PC-3 (cell line): ENCODE data around the gene ABCB8. TPM values are rescaled to one million over a fixed set of nuclear protein-coding genes. Genes with fewer than 3 reads are reported as not detected.

Source experiments
- ATAC-seq: fragments of 200-7000 bp; cut with Tn5 transposase; 2 replicates; pipeline ENCODE4 v1.9.1; 2020; ENCODE audit warnings: mild to moderate bottlenecking, moderate library complexity
- BruUV-seq: library from RNA; stranded (reverse); fragments of 400-500 nt; replicated peaks from 2 replicates; lab custom pipeline; 2021; lab: Mats Ljungman, UMichigan
- CTCF ChIA-PET: fragments of 300-600 bp; sonication (Branson Sonifier 250); formaldehyde crosslinking; loops from one replicate; lab custom pipeline; 2022; ENCODE audit warnings: antibody characterized with exemption; lab: Charles Lee
- POLR2A ChIA-PET: fragments of 300-600 bp; sonication (Branson Sonifier 250); formaldehyde crosslinking; loops from one replicate; lab custom pipeline; 2022; ENCODE audit warnings: antibody characterized with exemption; ENCODE audit not compliant: unreplicated experiment; lab: Charles Lee
- DNase-seq: peaks from one replicate; pipeline ENCODE4 v3.0.0-alpha.2; 2015
- H2AFZ ChIP-seq: fragments of 300-600 bp; sonication (generic); 2 replicates; pipeline ENCODE4 v1.6.0; 2016; ENCODE audit warnings: antibody characterized with exemption, low read length
- H3F3A ChIP-seq: fragments of 300-600 bp; sonication (generic); one replicate; pipeline ENCODE4 v1.6.0; 2017; ENCODE audit warnings: antibody characterized with exemption, low read length, control low read depth, mild to moderate bottlenecking; ENCODE audit not compliant: unreplicated experiment
- H3K27ac ChIP-seq: fragments of 300-600 bp; sonication (generic); 2 replicates; pipeline ENCODE4 v1.5.1; 2016; ENCODE audit warnings: mild to moderate bottlenecking, low read length
- H3K27me3 ChIP-seq: fragments of 300-600 bp; sonication (generic); 2 replicates; pipeline ENCODE4 v1.6.1; 2016; ENCODE audit warnings: low read length, mixed read lengths
- H3K36me3 ChIP-seq: fragments of 300-600 bp; sonication (generic); 2 replicates; pipeline ENCODE4 v1.6.1; 2016; ENCODE audit warnings: low read depth, mixed run types, low read length, mixed read lengths
- H3K4me1 ChIP-seq: fragments of 300-600 bp; sonication (generic); 2 replicates; pipeline ENCODE4 v1.5.1; 2016; ENCODE audit warnings: low read length; ENCODE audit not compliant: insufficient read depth
- H3K4me2 ChIP-seq: fragments of 300-600 bp; sonication (generic); 2 replicates; pipeline ENCODE4 v1.6.0; 2016; ENCODE audit warnings: low read length
- H3K4me3 ChIP-seq: fragments of 300-600 bp; sonication (generic); 2 replicates; pipeline ENCODE4 v1.5.1; 2016; ENCODE audit warnings: mild to moderate bottlenecking, low read length, mixed read lengths
- H3K79me2 ChIP-seq: fragments of 300-600 bp; sonication (generic); 2 replicates; pipeline ENCODE4 v1.6.1; 2017; ENCODE audit warnings: low read length, mixed read lengths
- H3K9ac ChIP-seq: fragments of 300-600 bp; sonication (generic); 2 replicates; pipeline ENCODE4 v1.6.0; 2016; ENCODE audit warnings: mild to moderate bottlenecking, low read length
- H3K9me2 ChIP-seq: fragments of 300-600 bp; sonication (generic); replicated peaks from 2 replicates; pipeline ENCODE4 v1.6.1; 2016; ENCODE audit warnings: mixed run types, low read length, mixed read lengths
- H3K9me3 ChIP-seq: fragments of 300-600 bp; sonication (generic); 2 replicates; pipeline ENCODE4 v1.6.1; 2016; ENCODE audit warnings: low read length, mixed read lengths
- H4K20me1 ChIP-seq: fragments of 300-600 bp; sonication (generic); 2 replicates; pipeline ENCODE4 v1.6.1; 2016; ENCODE audit warnings: low read length, mixed read lengths
- CTCF ChIP-seq: fragments of 300-600 bp; sonication (generic); conservative IDR thresholded peaks from 2 replicates; pipeline ENCODE4 v1.5.1; 2017; ENCODE audit warnings: antibody characterized with exemption, low read depth, mild to moderate bottlenecking, low read length
- EZH2 ChIP-seq: fragments of 300-600 bp; sonication (generic); IDR thresholded peaks from one replicate; pipeline ENCODE4 v1.6.1; 2017; ENCODE audit warnings: antibody characterized with exemption, mild to moderate bottlenecking, low read length; ENCODE audit not compliant: unreplicated experiment
- EZH2phosphoT487 ChIP-seq: fragments of 300-600 bp; sonication (generic); IDR thresholded peaks from 2 replicates; pipeline ENCODE4 v1.6.1; 2018; ENCODE audit warnings: mild to moderate bottlenecking, antibody characterized with exemption, low read length, borderline replicate concordance
- intact Hi-C: fragments of 100-400 bp; cut with micrococcal nuclease; formaldehyde crosslinking; loops from 2 replicates; pipeline ENCODE4 v1.9.0; 2023
- total RNA-seq: library from RNA; depleted of rRNA; stranded (reverse); fragments of >200 nt; gene quantifications from 2 replicates; pipeline ENCODE4 v1.2.3, GENCODE V29; 2014

The ABCB8 gene
- total RNA-seq, 1 experiment from 2014 or later = 58.4 TPM

- DNase-seq (no peak), ATAC-seq (no peak)
- POLR2A ChIA-PET = no interaction called here
- Histone ChIP-seq H3K27ac (no peak overlapping the region), H3K9me2 (no peaks in the 10 kb centered on the region), H3K9me3 (no peaks in the 10 kb centered on the region), H3K4me2 (no peak overlapping the region), H3K9ac (no peak overlapping the region), H3K27me3 (no peaks in the 10 kb centered on the region), H3K79me2 (no peaks in the 10 kb centered on the region), H4K20me1 (no peaks in the 10 kb centered on the region), H2AFZ (no peak overlapping the region), H3K36me3 (peaks cover 24% of the 10 kb centered on the region), H3K4me1 (no peaks in the 10 kb centered on the region), H3F3A (no peaks in the 10 kb centered on the region), H3K4me3 (no peak overlapping the region)
- no peak for TF ChIP-seq EZH2phosphoT487
- no peak for TF ChIP-seq EZH2
- TF ChIP-seq CTCF = no peak
- CTCF ChIA-PET = interaction anchor here (0.6 kb wide), 1 partner anchor 38 kb away, joined by 3 read pairs; no protein-coding TSS in a partner anchor
- intact Hi-C loops = no loop called here
- no TSS peak for BruUV-seq
Measured at GRCh38 chr7:151071032-151071866, 43.0 kb downstream of the ABCB8 start.

GRCh38 chr7:151073990-151074389 lies 45.7 kb downstream of the ABCB8 start:
- H3K4me2 ChIP-seq = no peak overlapping the region
- no peak overlapping the region for H2AFZ ChIP-seq
- H3K9ac ChIP-seq = no peak overlapping the region
- peaks cover 13% of the 10 kb centered on the region for H3K36me3 ChIP-seq
- TF ChIP-seq CTCF (no peak), EZH2 (no peak), EZH2phosphoT487 (no peak)
- H4K20me1 ChIP-seq = no peaks in the 10 kb centered on the region
- no peaks in the 10 kb centered on the region for H3K9me3 ChIP-seq
- no peaks in the 10 kb centered on the region for H3F3A ChIP-seq
- no peaks in the 10 kb centered on the region for H3K9me2 ChIP-seq
- ChIA-PET CTCF (interaction anchor here (0.6 kb wide), 1 partner anchor 13 kb away, joined by 6 read pairs; no protein-coding TSS in a partner anchor), POLR2A (no interaction called here)
- no peaks in the 10 kb centered on the region for H3K27me3 ChIP-seq
- DNase-seq (no peak), ATAC-seq (no peak)
- peaks cover 9% of the 10 kb centered on the region for H3K79me2 ChIP-seq
- no TSS peak for BruUV-seq
- H3K4me3 ChIP-seq = no peak overlapping the region
- H3K4me1 ChIP-seq = peaks cover 1% of the 10 kb centered on the region; the same call in 1 of the 2 replicates
- H3K27ac ChIP-seq = no peak overlapping the region
- intact Hi-C loops = no loop called here
